NCI-H748 (cell line): Measurements from ENCODE around the gene DCTN5.
"Not testable (repeated sequence)": the region's sequence is repeated elsewhere in the genome, so short reads cannot be mapped to it uniquely, and the experiment has no call there.

Experiments
- DNase-seq: peaks from one replicate; lab custom pipeline; 2025; ENCODE audit not compliant: unreplicated experiment; lab: John Stamatoyannopoulos, UW

Gene DCTN5

DNA sequence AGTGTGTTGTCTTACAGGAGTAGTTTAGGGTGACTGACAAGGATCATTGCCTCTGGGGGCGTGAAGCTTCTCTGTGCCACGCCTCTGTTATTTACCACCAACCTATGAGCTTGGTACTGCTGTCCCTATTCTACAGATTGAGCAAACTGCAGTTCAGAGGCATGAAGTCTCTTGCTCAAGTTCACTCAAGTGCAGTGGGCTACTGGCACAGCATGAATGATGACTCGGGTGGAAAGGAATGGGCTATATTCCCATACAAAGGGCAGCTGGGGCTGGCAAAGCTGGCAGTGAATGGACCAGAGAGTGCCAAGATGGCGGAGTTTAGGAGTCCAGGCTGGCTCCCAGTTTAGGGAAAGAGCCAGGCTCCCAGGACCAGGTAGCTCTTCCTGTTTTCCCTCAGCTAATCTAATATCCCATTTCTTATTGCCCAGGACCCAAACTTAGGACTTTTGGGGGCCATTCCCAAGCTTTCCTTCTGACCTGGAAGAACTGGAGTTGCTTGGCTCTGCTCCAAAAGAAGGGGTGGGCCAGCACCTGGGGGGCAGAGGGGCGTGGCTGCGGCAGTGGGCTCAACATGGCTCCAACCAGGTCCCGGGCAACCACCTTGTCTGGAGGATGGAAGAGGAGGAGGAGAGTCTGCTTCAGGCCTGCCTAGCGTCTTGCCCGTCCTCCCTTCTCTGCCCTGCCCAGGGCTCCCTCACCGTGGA, 50.4 kb downstream of the DCTN5 start:
- DNase-seq = no peak

DNA sequence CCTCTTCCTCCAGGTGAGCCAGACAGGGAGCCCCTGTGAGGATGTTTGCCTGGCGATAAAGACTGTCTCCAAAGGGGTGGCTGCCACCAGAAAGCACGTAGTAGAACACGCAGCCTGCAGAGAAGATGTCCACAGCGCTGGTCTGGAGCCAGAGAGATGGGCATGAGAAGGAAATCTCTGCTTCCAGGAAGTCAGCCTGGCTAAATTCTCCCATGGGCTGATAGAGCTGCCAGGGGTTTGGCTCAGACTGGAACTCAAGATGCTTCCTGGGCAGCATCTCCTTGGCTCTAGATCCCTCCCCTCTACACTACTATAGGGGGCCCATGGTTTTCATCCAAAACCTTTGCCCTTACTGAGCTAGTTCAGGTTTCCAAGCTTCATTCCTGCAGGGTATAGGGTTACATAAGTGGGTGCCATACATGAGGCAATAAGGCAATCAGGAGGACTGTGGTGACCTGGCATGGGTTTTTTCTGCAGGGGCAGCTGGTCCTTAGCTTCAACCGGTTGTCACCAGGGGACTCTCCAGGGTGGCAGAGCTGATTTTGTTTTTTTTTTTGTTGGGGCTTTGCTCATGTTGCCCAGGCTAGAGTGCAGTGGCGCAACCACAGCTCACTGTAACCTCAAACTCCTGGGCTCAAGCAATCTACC, 51.0 kb downstream of the DCTN5 start:
- DNase-seq = no peak

DNA sequence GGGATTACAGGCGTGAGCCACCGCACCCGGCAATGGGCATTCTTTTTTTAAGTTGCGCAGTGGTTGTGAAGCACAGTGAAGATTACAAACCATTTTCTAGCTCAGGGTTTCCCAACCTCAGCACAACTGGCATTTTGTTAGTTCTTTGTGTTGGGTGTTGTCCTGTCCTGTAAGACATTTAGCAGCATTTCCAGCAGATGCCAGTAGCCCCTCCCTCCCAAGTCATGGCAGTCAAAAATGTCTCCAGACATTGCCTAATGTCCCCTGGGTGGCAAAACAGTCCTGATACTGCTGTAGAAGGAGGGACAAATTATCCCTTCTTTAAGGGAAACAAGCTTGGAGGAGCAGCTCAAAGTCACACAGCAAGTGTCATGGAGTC, 53.0 kb downstream of the DCTN5 start:
- DNase-seq = no peak

DNA sequence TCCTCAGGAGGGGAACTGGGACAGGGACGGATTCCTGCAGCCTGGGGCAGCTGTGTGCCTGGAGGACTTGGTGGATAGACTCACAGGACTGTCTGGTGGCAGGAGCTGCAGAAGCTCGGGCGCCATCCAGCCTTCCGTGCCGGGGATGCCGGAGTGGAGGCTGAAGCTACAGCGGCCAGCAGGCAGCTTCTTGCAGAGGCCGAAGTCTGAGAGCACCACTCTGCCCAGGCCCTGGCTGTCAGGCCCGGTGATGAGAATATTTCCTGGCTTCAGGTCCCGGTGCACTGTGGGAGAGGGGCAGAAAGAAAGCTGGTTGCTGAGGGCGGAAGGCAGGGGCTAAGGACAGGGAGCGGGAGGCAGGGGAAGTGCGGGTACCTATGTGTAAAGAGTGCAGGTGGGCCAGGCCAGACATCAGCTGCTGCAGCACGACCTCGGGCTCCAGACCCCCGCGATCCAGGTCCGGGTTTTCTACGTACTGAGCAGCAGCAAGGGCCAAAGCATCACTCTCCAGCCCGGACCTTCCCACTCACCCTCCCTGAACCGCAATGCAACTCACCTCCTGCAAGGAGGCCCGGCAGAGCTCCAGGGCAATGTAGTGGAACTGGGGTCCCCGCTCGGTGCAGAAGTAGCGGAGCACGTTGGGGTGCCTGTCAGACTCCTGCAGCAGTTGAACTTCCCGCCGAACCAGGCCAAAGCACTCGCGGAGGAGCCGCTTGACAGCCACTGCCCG, 53.5 kb downstream of the DCTN5 start:
- no peak for DNase-seq

GRCh38 chr16:23695756-23696155, 54.5 kb downstream of the DCTN5 start:
- no peak for DNase-seq

DNA sequence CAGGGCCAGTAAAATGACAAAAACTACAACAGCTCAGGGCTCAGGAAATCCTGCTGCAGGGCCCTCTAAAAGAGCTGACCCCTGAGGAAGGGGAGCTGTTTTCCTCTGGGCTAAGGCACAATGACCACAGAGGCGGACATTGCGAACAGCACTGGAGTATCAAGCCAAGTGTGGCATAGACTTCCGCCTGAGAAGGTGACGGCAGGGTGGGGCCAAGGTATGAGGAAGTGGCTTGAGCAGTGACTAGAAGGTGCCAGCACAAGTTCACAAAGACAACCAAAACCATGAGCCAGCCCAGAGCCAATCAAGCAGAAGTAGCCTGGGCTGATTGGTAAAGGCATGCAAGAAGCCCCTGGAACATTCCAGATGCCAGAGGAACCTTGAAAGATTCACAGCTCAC, 57.8 kb downstream of the DCTN5 start:
- no peak for DNase-seq

DNA sequence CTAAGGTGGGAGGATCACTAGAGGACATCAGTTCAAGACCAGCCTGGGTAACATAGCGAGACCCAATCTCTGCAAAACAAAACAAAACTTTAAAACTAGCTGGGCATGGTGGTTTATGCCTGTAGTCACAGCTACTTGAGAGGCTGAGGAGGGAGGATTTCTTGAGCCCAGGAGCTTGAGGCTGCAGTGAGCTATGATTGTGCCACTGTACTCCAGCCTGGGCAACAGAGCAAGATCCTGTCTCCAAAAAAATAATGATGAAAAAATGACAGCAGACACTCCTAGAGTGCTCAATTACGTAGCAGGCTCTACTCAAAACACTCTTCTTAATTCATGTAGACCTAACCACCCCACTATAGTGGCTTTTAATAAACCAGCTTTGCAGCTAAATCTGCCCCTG, 58.8 kb downstream of the DCTN5 start:
- no peak for DNase-seq

DNA sequence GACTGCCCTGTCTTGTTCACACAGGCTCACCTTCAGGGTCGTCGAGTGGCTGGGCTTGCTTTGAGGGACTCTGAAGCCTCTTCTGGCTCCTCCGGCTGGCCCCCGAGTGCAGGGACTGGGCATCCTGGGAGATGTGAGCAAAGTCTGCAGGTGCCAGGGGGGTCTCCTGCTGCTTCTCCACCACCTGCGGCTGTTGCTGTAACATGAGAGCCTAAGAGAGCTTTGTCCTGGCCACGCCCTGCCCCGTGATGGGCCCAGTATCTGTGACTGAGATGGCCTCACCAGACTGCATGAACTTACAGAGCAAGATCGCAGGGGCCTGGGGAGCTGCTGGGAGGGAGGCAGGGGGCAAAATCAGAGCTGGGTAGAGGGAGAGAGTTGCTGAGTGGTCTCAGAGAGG, 59.2 kb downstream of the DCTN5 start:
- peak; percentile 66 for DNase-seq

GRCh38 chr16:23701045-23701444, 59.8 kb downstream of the DCTN5 start:
- no peak for DNase-seq

- no peak for DNase-seq
Measured at GRCh38 chr16:23702951-23703350, 61.7 kb downstream of the DCTN5 start.

DNA sequence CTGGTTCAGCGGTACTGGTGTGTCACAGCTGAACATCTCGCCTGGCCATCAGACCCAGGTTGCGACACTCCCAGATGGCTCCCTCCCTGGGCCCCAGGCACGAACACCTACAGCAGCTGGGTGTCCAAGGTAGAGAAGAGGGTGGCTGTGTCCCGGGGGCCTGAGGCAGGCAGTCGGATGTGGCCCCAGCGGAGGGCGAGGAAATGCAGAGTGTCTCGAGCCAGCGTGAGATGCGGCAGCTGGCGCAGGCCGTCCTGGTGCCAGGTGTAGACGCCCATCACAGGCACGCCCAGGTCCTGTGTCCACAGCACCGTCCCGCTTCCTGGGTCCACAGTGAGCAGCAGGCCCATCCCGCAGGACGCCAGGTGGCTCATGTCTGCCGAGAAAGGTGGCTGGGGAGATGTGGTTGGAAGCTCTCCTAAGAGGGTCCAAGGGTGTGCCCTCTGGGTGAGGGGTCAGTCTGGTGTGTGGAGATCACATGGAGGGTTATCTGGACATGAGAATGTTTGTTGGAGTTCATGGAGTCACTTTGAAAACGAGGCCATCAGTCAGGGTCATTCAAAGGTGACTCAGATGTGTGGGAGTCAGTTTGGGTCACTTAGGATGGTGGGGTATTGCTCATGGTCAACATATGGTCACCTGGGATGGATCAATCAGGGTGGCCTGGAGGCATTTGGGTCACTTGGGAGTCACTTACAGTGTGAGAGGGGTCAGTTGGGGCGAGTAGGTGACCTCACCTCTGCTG, 63.7 kb downstream of the DCTN5 start:
- no peak for DNase-seq

GRCh38 chr16:23705517-23705902, 64.2 kb downstream of the DCTN5 start:
- DNase-seq = no peak

GRCh38 chr16:23706439-23706838, 65.2 kb downstream of the DCTN5 start:
- no peak for DNase-seq

DNA sequence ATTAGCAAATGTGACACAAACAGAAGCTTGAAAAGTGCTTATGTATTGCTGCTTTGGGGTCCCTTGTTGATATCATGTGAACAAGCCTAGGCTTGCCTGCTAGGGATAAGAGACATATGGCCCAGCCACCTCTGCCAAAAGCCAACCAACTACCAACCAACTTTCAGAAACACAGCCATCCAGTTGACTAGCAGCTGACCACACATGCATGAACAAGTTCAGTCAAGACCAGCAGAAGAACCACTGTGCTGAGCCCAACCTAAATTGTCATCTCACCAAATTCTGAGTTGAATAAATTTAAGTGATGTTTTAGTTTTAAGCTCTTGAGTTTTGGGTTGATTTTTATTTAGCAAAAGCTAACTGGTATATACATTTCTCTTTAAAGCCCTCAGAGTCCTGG, 68.3 kb downstream of the DCTN5 start:
- DNase-seq = no peak

GRCh38 chr16:23710008-23710407, 68.7 kb downstream of the DCTN5 start:
- no peak for DNase-seq

DNA sequence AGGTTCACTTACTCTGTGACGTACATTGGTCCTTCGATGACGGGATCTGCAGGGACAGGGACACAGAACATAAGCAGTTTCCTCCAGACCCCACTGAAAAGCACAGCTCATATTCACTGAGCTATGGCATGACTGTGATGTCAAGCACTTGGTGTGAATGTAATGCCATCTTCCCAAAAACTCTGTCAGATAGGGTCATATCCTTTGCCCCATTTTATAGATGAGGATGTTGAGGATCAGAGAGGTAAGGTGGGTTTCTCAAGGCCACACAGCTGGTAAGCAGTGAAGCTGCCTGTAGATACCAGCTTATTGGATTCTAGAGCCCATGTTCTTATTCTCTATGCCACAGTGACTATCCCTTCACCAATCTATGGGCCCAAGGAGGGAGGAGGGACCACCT, 69.2 kb downstream of the DCTN5 start:
- no peak for DNase-seq

GRCh38 chr16:23711785-23712184, 70.5 kb downstream of the DCTN5 start:
- DNase-seq = peak; percentile 23

GRCh38 chr16:23712976-23713375, 71.7 kb downstream of the DCTN5 start, which contains the start of gene ERN2:
Gene ERN2 (minus strand): TSS chr16:23713222. CDS start chr16:23713187, 35 bp downstream.
- DNase-seq = no peak

DNA sequence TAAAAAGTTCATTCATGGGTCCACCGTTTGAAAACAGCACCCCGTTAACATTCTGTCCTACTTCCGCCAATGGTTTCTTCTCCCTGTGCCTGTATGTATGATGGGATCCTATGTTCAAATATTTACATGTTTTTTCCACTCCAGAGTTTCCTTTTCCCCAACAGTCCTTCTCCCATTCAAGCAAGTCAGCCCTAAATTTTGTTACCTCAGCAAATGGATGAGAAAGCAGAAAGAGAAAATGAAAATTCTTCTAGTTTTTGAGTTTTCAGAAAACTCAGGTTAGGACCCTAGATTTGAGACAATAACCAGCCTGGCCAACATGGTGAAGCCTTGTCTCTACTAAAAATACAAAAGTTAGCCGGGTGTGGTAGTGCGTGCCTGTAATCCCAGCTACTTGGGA, 75.2 kb downstream of the DCTN5 start:
- DNase-seq = no peak

DNA sequence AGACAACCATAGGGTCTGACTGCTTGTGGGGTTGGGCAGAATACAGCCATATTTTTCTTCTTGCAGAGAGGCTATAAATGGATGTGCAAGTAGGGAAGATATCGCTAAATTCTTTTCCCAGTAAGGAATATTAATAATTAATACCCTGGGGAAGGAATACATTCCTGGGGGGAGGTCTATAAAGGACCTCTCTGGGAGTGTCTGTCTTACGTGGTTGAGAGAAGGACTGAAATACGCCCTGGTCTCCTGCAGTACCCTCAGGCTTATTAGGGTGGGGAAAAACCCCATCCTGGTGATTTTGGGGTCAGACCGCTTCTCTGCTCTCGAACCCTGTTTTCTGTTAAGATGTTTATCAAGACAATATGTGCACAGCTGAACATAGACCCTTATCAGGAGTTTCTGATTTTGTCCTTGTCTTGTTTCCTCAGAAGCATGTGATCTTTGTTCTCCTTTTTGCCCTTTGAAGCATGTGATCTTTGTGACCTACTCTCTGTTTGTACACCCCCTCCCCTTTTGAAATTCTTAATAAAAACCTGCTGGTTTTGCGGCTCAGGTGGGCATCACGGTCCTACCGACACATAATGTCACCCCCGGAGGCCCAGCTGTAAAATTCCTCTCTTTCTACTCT, 81.5 kb downstream of the DCTN5 start:
- DNase-seq = not testable (repeated sequence)
